ENCODE data around the gene HPN. TPM values are rescaled to one million over a fixed set of nuclear protein-coding genes. Genes with fewer than 3 reads are reported as not detected.

HPN gene
- total RNA-seq, 4 donors from 2014 or later, result 0.26 to 2.7 (median 0.68) TPM

DNA sequence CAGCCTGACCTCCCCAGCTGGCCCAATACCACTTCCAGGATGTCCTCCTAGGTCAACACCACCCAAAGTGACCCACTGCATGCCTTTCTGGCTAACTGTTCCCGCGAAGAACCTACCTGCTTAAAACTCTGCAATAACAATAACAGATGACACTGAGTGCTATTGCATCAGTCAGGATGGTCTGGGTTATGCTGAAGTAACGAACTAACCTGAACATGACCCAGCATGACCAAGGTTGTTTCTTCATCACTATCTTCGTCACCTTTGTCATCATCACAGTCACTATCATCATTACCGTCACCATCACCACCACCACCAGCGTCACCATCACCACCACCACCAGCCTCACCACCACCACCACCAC, 63.5 kb downstream of the HPN start:
- intact Hi-C loops (cut with DNase I; ENCODE audit: low total_unique reads), result no loop called here
- Histone ChIP-seq H3K4me3 (no peak overlapping the region), H3K36me3 (no peaks in the 10 kb centered on the region), H3K4me1 (no peaks in the 10 kb centered on the region), H3K27ac (no peak overlapping the region), H3K27me3 (no peaks in the 10 kb centered on the region), H3K9me3 (no peaks in the 10 kb centered on the region)
- TF ChIP-seq POLR2A (IDR thresholded peaks at IDR 0.05), result no peak
- TF ChIP-seq, protein P1, sequence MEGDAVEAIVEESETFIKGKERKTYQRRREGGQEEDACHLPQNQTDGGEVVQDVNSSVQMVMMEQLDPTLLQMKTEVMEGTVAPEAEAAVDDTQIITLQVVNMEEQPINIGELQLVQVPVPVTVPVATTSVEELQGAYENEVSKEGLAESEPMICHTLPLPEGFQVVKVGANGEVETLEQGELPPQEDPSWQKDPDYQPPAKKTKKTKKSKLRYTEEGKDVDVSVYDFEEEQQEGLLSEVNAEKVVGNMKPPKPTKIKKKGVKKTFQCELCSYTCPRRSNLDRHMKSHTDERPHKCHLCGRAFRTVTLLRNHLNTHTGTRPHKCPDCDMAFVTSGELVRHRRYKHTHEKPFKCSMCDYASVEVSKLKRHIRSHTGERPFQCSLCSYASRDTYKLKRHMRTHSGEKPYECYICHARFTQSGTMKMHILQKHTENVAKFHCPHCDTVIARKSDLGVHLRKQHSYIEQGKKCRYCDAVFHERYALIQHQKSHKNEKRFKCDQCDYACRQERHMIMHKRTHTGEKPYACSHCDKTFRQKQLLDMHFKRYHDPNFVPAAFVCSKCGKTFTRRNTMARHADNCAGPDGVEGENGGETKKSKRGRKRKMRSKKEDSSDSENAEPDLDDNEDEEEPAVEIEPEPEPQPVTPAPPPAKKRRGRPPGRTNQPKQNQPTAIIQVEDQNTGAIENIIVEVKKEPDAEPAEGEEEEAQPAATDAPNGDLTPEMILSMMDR (IDR thresholded peaks at IDR 0.05), result no peak
- no peak for DNase-seq

DNA sequence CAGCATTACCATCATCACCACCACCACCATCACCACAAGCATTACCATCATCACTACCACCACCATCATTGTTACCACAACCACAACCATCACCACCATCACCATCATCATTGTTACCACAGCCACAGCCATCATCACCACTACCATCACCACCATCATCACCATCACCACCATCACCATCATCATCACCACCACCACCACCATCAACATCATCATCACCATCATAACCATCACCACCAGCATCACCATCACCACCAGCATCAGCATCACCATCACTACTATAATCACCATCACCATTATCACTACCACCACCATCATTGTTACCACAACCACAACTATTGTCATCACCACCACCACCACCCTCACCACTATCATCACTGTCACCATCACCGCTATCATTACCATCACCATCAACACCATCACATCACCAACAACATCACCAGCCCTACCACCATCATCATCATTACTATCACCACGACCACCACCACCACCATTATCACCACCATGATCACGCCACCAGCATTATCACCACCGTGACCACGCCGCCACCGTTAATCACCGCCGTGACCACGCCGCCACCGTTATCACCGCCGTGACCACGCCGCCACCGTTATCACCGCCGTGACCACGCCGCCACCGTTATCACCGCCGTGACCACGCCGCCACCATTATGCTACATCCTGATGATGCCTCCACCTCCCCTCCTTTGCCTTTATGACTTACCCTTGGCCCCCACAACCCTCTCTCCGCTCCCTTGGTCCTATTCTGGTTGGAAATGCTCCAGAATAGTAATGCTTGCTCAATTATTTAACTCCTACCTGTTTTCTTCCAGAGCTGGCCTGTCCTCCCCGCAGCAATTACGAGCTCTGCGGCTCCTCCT, 64.1 kb downstream of the HPN start:
- no peak overlapping the region for H3K4me3 ChIP-seq
- no peak overlapping the region for H3K27ac ChIP-seq
- H3K9me3 ChIP-seq, result no peaks in the 10 kb centered on the region
- intact Hi-C loops (cut with DNase I; ENCODE audit: low total_unique reads), result no loop called here
- no peaks in the 10 kb centered on the region for H3K27me3 ChIP-seq
- H3K4me1 ChIP-seq, result no peaks in the 10 kb centered on the region
- no peaks in the 10 kb centered on the region for H3K36me3 ChIP-seq
- DNase-seq, result no peak
- no peak for TF ChIP-seq POLR2A (IDR thresholded peaks at IDR 0.05)
- TF ChIP-seq, protein P1 (IDR thresholded peaks at IDR 0.05), result no peak

DNA sequence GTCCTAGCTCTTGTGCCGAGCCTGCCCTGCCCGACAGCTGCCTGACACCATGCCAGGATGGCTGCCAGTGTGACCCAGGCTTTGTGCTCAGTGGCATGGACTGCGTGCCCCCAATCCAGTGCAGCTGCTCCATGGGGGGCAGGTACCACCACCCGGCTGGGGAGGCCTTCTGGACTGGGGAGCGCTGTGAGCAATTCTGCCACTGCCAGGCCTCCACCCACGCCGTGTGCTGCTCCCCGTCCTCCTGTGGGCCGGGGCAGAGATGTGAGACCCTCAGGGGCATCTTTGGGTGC, 64.7 kb downstream of the HPN start:
- Histone ChIP-seq H3K36me3 (no peaks in the 10 kb centered on the region), H3K27ac (no peak overlapping the region), H3K4me3 (no peak overlapping the region), H3K27me3 (no peaks in the 10 kb centered on the region), H3K4me1 (no peaks in the 10 kb centered on the region), H3K9me3 (no peaks in the 10 kb centered on the region)
- intact Hi-C loops (cut with DNase I; ENCODE audit: low total_unique reads), result no loop called here
- TF ChIP-seq POLR2A (IDR thresholded peaks at IDR 0.05), result no peak
- TF ChIP-seq, protein P1 (IDR thresholded peaks at IDR 0.05), result no peak
- DNase-seq, result no peak

DNA sequence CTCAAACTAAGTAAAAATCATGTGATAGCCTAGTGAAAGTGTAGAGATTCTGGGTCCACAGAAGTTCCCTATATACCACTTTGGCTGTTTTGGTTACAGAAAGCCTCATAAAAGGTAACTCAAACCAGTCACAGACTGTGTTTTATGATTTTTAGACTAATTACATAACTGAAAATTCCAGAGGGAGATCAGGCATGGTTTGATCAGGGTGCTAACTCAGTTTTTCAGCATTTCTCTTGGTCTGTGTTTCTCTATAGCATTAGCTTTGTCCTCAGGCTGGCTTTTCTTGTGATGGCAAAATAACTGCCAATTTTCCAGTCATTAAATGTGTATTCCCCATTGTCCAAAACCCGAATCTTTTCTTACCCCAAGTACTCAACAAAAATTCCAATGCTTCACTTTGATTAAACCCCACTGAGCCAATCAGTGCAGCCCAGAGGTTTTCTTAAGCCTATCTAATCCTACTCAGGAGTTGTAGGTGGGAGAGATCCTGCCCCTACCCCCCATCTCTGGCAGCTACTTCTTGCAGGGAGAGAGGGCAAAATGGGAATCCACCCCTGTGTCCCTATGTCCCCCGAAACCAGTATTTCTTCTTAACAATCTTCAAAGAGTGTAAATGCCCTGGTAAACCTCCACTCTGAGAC, 65.5 kb downstream of the HPN start:
- no peaks in the 10 kb centered on the region for H3K4me1 ChIP-seq
- DNase-seq, result no peak
- H3K4me3 ChIP-seq, result no peak overlapping the region
- TF ChIP-seq POLR2A (IDR thresholded peaks at IDR 0.05), result no peak
- TF ChIP-seq, protein P1 (IDR thresholded peaks at IDR 0.05), result no peak
- no peaks in the 10 kb centered on the region for H3K9me3 ChIP-seq
- no peak overlapping the region for H3K27ac ChIP-seq
- H3K36me3 ChIP-seq, result no peaks in the 10 kb centered on the region
- intact Hi-C loops (cut with DNase I; ENCODE audit: low total_unique reads), result no loop called here
- no peaks in the 10 kb centered on the region for H3K27me3 ChIP-seq

DNA sequence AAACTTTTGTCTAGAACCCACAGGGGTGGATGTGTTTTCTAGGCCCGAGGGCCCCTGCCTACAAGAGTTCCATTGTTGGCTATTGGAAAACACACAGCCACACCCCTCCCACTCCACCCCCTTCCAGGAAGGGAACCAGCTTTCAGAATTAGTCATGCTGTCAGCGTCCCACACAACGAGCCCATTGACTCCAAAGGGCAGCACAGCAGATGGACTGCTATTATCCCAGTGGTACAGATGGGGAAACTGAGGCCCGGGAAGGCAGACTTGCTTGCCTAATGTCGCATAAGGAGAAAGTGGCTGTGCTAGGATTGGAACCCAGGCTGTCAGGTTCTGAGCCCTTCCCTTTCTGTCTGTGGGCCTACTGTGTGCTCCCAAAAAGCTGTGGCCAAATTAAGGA, 66.0 kb downstream of the HPN start:
- Histone ChIP-seq H3K27me3 (no peaks in the 10 kb centered on the region), H3K9me3 (no peaks in the 10 kb centered on the region), H3K4me3 (no peak overlapping the region), H3K4me1 (no peaks in the 10 kb centered on the region), H3K36me3 (no peaks in the 10 kb centered on the region), H3K27ac (no peak overlapping the region)
- no peak for DNase-seq
- no peak for TF ChIP-seq POLR2A (IDR thresholded peaks at IDR 0.05)
- TF ChIP-seq, protein P1 (IDR thresholded peaks at IDR 0.05), result no peak
- intact Hi-C loops (cut with DNase I; ENCODE audit: low total_unique reads), result no loop called here

All from uterus (tissue), 4 donors.